AG09319 (cell line): ENCODE data around the gene DDIAS.
"Not testable (repeated sequence)": the region's sequence is repeated elsewhere in the genome, so short reads cannot be mapped to it uniquely, and the experiment has no call there.

Experiments
- DNase-seq: peaks from one replicate; pipeline ENCODE4 v3.0.0-alpha.2; 2010; ENCODE audit warnings: low read depth; ENCODE audit errors: extremely low read depth
- CTCF ChIP-seq: IDR thresholded peaks from 2 replicates; pipeline ENCODE4 v1.5.1; 2011; ENCODE audit warnings: low read depth, mild to moderate bottlenecking, inconsistent platforms, low read length, moderate library complexity

The DDIAS gene, protein sequence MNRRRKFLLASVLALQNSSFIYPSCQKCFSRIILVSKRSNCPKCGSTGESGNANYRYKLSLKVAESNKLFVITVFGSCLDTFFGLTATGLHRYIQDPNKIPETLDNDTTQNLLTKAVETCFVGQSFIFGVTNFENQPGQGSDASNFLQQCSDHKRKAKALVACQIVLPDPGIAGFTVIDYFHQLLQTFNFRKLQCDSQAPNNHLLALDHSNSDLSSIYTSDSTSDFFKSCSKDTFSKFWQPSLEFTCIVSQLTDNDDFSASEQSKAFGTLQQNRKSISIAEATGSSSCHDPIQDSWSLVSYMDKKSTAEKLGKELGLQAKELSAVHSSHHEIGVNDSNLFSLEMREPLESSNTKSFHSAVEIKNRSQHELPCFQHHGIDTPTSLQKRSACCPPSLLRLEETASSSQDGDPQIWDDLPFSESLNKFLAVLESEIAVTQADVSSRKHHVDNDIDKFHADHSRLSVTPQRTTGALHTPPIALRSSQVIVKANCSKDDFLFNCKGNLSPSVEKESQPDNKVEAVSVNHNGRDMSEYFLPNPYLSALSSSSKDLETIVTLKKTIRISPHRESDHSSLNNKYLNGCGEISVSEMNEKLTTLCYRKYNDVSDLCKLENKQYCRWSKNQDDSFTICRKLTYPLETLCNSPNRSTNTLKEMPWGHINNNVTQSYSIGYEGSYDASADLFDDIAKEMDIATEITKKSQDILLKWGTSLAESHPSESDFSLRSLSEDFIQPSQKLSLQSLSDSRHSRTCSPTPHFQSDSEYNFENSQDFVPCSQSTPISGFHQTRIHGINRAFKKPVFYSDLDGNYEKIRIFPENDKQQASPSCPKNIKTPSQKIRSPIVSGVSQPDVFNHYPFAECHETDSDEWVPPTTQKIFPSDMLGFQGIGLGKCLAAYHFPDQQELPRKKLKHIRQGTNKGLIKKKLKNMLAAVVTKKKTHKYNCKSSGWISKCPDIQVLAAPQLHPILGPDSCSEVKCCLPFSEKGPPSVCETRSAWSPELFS

DNA sequence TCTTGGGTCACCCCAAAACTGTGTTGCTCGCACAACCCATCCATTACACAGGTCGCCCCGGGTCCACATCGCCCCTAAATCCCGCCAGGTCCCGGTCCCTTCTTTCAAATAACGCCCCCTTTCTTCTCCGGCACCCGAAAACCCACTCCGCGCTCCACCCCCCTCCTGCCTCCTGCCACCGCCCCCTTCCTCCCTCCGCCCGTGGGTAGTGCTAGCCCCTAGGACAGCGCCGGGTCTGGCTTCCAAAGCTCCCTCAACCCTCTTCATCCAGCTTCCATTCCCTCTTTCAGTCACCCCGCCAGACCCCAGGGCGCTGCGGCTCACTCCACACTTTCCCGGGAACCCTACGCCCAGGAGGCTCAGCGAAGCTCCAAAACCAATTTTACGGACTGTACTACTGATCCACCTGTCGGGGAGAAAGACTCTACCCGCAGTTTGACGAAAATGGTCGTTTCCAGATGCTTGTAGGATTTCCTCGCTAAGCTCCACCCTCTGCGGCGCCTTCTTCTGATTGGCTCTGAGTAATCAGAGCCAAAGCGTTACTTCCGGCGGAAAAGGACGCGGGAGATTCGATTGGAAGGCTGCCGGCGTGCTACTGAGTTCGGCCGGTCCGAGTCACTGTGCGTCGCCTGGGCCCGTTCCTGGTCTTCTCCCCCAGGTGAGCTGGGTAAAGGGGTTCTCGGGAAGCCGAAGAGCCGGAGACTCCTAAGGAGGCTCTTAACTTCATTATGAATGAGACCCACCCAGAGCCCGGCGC lies at the start of gene DDIAS:
Gene DDIAS (plus strand): TSS at position 572 of the 757 bp plus-strand sequence. CDS start 13,003 bp downstream, outside the sequence.
- TF ChIP-seq CTCF = no peak
- DNase-seq = peak; percentile 89

DNA sequence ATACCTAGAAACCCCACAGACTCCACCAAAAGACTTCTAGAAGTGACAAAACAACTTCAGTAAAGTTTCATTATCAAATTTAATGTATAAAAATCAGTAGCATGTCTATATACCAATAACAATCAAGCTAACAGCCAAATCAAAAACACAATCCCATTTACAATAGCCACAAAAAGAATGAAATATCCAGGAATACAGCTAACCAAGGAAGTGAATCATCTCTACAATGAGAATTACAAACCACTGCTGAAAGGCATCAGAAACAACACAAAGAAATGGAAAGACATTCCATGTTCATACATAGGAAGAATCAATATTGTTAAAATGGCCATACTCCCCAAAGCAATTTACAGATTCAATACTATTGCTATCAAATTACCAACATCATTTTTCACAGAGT lies 47.3 kb upstream of the DDIAS start:
- no peak for TF ChIP-seq CTCF
- no peak for DNase-seq

DNA sequence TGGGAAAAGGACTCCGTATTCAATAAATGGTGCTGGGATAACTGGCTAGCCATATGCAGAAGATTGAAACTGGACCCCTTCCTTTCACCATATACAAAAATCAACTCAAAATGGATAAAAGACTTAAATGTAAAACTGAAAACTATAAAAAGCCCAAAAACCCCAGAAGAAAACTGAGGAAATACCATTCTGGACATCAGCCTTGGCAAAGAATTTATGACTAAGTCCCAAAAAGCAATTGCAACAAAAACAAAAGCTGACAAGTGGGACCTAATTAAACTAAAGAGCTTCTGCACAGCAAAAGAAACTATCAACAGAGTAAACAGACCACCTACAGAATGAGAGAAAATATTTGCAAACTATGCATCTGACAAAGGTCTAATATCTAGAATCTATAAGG lies 46.6 kb upstream of the DDIAS start:
- not testable (repeated sequence) for DNase-seq

GRCh38 chr11:82855616-82856015 lies 45.9 kb upstream of the DDIAS start:
- no peak for TF ChIP-seq CTCF
- no peak for DNase-seq

GRCh38 chr11:82857145-82857544 lies 44.4 kb upstream of the DDIAS start:
- TF ChIP-seq CTCF = no peak
- no peak for DNase-seq

DNA sequence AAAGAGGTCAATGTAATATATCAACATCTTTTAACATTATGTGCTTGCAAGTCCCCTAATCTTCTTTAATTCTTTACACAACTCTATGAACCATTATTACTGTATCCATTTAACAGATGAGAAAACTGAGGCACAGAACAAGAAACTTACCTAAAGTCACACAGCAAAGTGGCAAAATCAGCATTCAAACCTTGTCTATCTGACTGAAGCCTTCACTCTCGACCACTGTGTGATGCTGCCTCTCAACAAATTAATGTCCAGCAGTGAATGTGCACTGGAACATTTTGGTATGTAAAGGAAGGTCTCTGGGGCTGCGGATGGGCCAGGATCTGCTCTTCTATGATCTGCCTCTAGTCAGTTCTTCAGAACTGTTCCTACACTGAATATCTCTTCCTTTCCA lies 43.4 kb upstream of the DDIAS start:
- DNase-seq = no peak
- no peak for TF ChIP-seq CTCF

- no peak for TF ChIP-seq CTCF
- DNase-seq = peak; percentile 3
Observed at GRCh38 chr11:82858556-82859091, 42.9 kb upstream of the DDIAS start.
